Stimulated activated CD4-positive, alpha-beta T cell treated with anti-CD3 and anti-CD28 coated beads, Interleukin-15, amount 100 ng/mL, for 48 hours (primary cell): ENCODE measurements around the gene LAIR1.
"Not testable (repeated sequence)": the region's sequence is repeated elsewhere in the genome, so short reads cannot be mapped to it uniquely, and the experiment has no call there.

Experiments used
- DNase-seq, 2 donors: peaks; one replicate each; pipeline ENCODE4 v3.0.0-alpha.2; 2020; ENCODE audit warnings: low read depth in 2 of 2

Gene LAIR1, protein sequence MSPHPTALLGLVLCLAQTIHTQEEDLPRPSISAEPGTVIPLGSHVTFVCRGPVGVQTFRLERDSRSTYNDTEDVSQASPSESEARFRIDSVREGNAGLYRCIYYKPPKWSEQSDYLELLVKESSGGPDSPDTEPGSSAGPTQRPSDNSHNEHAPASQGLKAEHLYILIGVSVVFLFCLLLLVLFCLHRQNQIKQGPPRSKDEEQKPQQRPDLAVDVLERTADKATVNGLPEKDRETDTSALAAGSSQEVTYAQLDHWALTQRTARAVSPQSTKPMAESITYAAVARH

DNA sequence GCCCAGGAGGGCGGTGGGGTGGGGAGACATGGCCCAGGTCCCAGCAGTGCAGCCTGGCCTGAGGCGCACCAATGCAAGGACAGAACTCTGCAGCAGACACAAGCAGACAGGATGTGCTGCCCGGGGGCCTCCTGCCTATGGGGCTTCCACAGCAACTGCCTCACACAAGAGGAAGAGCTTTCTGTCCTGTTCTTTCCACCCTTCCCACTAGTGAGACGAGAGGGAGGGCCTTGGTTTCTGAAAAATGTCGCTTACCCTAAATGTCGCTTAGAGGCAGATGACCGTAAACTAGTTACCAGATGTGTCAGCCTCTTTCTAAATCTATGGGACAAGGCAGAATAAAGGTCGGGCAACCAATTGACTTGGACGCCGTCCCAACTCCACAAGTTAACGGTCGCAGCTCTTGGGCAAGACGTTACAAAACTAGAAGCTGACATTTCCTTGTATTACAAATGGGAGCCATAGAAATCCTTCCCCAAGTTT lies at the start of gene LAIR1:
LAIR1 (minus strand) TSS at position 157 of the 483 bp plus-strand sequence; CDS start at position 30, 127 bp downstream.
- peak; percentile 40 to 48 for DNase-seq

DNA sequence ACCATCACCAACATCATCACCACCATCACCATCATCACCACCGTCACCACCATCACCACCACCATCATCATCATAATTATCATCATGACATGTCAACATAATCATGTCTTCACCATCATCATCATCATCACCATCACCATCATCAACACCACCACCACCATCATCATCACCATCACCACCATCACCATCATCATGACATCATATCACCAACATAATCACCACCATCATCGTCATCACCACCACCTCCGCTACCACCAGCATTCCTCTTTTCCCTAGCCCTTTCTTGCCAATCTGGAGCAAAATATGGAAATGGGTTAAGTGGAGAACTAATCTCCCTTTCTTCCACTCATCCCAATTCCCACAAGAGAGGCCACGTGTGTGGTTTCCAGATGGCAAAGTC lies 49.4 kb upstream of the LAIR1 start:
- DNase-seq, result no peak

DNA sequence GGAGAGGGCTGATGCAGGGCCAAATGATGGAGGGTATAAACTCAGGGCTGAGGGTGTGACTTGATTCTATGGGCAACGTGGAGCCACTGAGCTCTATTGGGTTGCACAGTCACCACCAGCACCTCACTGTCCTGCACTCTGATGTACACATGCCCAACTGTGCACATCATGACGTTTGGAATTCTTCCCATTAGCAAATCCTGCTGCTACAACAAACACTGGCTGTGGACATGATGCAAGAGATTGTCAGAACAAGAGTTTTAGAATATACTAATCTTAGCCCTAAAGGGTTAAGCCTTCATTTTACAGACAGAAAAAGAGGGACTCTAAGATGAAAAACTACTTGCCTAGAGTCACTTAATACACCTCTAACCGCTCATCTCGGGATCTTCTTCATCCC lies 48.1 kb upstream of the LAIR1 start:
- no peak for DNase-seq

DNA sequence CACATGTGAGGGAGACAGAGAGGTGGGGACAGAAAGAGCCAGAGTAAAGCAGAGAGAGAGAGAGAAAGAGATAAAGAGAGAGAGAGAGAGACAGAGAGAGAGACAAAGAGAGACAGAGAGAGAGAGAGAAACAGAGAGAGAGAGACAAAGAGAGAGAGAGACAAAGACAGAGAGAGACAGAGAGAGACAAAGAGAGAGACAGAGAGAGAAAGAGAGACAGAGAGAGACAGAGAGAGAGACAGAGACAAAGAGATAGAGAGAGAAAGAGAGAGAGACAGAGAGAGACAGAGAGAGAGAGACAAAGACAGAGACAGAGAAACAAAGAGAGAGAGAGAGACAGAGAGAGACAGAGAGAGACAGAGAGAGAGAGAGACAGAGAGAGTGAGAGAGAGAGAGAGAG lies 46.3 kb upstream of the LAIR1 start:
- no peak for DNase-seq

DNA sequence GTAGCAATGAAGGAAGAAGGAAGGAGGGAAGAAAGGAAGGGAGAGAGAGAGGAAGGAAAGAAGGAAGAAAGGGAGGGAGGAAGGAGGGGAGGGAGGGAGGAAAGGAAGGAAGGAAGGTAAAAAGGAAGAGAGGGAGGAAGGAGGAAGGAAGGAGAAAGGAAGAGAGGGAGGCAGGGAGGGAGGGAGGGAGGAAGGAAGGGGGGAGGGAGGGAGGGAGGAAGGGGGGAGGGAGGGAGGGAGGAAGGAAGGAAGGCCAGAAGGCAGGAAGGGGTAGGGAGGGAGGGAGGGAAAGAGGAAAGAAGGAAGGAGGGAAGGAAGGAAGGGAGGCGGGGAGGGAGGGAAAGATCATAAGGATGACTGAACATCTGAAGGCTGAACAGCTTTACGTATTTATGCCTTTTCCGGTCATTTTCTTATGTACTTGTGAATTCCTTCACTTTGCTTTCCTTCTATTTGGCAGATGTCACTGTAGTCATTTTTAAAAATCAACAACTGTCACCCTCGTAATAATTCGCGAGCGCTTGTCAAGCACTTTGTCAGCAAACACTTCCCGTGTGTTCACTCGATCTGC lies 43.8 kb upstream of the LAIR1 start:
- no peak for DNase-seq

DNA sequence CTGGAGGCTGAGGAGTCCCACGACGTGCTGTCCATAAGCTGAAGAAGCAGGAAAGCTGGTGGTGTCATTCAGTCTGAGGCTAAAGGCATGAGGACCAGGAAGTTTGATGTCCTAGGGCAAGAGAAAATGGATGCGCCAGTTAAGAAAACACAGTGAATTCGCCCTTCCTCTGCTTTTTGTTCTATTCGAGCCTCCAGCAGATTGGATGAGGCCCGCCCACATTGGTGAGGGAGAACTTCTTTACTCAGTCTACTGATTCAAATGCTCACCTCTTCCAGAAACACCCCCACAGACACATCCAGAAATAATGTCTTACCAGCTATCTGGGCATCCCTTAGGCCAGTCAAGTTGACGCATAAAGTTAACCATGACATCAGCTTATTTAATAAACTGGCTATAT lies 43.0 kb upstream of the LAIR1 start:
- DNase-seq, result no peak

DNA sequence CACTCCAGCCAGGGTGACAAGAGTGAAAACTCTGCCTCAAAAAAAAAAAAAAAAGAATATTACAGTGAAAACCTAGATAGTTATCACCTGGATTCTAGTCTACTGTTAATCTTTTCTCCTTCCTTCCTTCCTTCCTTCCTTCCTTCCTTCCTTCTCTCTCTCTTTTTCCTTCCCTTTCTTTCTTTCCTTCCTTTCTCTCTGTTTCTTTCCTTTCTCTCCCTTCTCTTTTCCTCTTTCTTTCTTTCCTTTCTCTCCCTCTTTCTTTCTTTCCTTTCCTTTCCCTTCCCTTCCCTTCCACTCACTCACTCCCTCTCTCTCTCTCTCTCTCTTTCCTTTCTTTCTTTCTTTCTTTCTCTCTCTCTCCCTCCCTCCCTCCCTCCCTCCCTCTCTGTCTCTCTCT lies 40.9 kb upstream of the LAIR1 start:
- DNase-seq, result no peak

DNA sequence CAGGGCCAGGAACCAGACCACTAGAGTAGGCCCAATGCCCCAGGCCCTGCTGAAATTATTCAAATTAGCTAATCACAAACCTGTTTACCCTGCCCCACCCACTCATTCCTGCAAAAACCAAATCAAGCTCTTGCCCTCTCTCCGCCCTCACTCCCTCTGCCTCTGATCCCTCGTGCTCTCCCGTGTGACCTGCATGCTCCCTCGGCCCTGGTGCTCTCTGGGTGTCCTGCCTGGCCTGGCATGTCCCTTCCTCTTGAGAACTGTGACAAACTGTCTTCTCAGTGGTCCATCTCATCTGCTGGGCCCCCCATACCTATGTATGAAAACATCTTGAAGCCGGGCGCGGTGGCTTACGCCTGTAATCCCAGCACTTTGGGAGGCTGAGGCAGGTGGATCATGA lies 38.3 kb upstream of the LAIR1 start:
- DNase-seq, result no peak

DNA sequence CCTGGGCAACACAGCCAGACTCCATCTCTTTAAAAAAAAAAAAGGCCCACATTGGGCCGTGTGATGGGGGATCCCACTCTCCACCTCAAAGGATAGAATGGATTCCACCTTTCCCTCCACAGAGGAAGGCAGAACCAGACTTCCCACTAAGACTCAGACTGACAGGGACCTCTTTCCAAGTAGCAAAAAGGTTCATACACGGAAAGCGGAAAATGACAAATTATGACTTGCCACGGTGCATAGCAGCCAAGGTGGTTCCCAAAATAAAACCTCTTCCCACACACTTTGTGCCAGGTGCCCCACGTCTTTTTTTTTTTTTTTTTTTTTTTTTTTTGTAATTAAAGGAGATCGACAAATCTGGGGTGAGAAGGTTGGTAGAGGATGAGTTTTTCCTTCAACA lies 36.2 kb upstream of the LAIR1 start:
- DNase-seq, result no peak

DNA sequence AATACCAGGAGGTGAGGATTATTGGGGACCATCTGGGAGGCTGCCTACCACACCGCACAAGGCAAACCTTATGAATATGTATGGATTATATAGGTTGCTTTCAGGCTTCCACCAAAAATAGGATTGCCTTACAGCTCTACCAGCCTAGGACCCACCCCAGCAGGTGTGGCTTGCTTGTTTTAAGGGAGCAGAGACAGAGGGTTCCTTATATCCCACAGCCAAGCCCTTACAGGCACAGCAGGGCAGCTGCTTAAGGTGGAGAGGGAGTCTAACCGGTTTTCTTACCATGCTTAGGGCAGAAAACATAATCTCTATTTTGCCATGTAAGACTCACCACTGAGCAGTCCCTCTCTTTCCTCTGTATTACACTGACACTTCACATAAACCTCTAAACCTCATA lies 34.5 kb upstream of the LAIR1 start:
- DNase-seq, result no peak

DNA sequence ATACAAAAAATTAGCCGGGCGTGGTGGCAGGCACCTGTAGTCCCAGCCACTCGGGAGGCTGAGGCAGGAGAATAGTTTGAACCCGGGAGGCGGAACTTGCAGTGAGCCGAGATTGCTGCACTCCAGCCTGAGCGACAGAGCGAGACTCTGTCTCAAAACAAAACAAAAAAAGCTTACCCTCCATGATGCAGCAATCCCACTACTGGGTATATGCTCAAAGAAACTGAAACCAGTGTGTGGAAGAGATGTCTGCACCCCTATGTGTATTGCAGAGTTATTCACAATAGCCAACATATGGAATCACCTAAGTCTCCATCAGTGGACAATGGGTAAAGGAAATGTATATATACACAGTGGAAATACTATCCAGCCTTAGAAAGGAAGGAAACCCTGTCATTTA lies 31.0 kb upstream of the LAIR1 start:
- DNase-seq, result no peak

DNA sequence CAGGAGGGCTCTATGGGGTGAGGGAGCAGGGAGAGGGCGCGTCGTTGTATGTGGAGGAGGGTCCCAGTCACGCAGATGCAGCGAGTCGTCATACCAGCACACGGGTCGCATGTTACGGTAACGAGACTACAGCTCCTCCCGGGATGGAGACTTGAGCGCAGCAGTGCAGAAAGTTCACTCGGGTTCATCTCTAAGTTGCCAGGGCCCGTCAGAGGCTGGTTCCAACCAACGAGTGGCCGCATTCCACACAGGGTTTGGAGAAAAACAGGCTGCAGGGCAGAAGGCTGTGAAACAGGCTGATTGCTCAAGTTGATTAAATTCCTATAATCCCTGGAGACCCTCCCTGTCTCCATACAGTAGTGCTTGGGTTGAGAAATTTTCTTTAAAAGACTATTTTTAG lies 28.6 kb upstream of the LAIR1 start:
- no peak for DNase-seq

DNA sequence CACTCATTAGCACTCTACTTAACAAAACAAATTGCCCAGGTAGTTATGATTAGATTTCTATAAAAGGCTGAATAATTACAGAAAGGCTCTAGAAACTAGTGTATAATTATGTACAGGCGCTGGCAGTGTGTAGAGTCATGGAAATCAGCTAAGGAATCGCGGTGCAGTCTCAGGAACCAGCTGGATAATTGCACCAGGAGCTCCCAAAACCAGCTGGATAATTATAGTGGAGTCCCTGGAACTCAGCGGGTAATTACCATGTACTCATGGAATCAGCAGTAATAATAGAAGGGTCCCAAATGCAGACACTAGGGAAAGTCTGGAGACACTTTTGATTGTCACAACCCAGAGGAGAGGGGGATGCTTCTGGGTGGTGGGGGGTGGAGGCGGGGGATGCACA lies 27.4 kb upstream of the LAIR1 start:
- no peak for DNase-seq

DNA sequence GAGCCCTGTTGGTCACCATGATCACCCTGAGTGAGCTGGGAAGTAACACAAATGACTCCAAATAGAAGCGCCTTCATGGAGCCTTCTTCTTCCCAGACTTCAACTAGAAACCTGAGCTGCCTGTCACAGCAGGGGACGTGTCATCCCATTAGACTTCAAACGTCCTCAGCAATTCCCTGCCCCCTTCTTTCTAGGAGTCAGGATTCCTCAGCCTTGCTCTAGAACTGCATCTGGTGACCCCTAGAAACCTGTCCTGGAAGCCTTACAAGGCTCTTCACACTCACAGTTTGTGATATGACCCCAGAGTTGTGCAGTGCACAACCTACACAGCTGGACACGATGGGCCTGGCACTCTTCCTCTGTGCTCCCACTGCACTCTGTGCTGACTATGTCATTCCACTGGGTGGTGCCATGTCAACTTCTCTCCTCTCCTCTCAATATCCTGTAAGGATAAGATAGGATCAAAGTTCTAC lies 26.9 kb upstream of the LAIR1 start:
- DNase-seq, result no peak

DNA sequence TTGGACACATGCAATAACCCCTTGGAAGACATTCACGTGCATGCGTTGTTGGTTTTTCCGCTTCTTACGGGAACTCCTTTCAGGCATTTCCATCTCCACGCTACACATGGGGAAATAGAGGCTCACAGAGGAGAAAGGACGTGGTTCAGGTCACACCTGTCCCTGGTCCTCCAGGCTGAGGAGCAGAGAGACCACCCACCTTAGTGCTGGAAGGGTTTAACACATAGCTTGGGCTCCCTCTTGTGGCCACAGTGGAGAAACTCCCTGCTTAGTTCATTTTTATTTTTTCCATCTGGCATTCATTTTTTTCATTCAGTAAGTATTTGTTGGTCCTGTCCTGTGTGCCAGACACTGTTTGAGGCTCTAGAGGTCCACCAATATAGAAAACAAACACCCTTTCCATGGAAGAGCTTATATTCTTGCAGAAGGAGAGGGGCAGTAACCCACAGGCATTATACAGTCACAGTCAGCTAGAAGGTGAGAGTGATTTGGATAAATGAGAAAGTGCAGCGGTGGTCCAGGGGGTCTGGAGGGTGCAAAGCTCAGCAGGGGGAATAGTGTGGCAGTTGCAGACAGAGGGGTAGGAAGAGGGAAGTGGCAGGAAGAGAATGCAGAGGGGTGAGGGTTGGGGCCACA lies 26.3 kb upstream of the LAIR1 start:
- DNase-seq, result peak in 1 of 2 donors; percentile 57

DNA sequence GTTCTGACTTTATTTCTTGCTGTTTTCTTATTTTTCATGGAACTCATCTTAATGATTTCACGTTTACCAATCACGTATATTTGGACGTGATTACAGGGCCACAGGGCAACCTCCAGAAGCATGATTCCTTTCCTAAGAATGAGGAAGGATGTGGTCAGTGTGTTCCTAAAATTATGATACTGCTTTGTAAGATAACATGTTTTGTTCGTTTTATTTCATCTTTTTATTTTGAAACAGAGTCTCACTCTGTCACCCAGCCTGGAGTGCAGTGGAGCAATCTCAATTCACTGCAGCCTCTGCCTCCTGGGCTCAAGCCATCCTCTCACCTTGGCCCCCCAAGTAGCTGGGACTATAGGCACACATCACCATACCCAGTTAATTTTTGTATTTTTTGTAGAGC lies 24.8 kb upstream of the LAIR1 start:
- no peak for DNase-seq

DNA sequence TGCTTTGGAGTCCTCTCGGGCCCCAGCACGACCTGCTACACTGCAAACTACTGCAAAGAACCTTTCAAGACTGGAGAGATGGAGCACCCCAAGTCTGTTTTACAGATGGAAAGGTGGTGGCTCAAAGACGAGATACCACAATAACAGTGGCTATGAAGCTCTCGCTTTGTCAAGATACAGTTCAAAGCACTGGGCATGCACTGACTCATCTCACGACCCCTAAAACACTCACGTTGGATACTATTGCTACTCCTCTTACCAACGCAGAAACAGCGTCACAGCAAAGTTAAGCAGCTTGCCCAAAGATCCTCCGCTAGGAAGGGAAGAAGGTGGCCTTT lies 24.0 kb upstream of the LAIR1 start:
- no peak for DNase-seq

DNA sequence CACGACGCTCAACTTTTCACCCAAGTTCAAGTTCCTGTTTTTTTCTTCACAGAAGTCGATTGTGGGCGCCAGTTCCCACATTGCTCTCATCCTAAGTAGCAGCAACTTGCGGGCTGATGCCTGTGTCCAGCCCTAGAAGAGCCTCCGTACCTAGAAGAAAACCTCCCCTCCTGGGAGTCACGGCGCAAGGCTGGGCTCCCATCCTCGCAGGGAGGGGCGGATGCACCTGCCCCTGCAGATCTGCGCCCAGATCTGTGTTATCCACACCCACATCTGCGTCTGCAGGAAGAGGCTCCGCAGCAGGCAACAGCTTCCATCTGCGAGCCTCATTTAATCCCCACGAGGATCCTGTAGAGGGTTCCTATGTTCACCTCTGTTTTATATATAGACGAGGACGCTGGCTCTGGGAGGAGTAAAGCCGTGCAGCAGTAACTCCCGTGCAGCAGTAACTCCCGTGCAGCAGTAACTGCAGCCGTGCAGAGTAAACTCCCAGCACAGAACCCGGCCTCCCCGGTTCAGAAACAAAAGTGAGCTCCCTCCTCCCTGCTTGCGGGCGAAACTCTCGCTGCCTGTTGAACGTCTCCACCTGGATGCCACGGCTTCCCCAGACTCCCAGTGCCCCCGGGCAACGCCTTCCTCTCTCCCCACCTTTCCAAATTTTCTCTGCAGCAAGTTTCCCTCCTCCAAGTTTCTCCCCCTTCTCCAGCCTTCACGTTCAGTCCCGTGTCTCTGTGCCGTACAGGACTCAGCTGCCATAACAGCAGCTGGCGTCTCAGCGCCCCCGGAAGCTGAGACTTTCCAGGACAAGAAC lies 23.5 kb upstream of the LAIR1 start:
- no peak for DNase-seq

DNA sequence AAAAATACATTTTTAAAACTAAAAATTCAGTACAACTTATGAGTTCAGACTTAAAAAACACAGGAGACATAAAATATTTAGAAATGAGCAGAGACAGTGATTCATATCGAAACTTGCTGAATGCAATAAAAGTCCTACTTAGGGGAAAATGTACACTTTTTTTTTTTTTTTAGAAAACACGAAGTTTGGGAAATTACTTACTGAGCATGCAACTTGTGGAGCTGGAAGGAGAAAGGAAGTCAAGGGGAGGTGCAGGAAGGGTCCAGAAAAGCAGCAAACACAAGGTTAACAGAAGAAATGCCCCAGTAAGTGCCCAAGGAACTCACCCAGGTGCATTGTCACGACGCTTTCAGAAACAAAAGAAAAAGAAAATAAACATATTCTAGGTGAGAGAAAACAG lies 18.6 kb upstream of the LAIR1 start:
- no peak for DNase-seq

DNA sequence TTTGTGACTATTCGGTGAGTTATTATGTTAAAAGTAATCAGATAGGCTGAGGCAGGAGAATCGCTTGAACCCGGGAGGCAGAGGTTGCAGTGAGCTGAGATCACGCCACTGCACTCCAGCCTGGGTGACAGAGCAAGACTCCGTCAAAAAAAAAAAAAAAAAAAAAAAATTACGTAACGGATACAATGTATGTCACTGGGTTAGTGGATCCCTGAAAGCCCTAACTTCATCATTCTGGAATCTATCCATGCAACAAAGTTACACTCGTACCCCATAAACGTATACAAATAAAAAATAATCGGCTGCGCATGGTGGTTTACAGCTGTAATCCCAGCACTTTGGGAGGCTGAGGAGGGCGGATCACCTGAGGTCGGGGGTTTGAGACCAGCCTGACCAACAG lies 17.3 kb upstream of the LAIR1 start:
- DNase-seq, result not testable (repeated sequence)

DNA sequence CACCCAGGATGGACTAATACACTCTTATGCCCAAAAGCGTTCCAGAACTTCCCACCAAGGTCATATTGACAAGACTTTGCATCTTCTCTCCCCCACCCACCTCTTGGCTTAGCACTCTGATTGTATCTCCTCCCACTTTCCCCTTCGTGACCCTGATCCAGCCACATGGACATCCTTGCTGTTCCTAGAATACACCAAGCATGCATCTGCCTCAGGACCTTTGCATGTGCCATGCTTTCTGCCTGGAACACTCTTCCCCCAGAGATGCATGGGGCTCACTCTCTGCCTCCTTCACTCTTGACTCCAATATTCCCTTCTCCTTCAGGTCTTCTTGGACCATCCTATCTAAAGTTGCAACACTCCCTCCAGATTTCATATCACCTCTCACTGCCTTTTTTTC lies 16.2 kb upstream of the LAIR1 start:
- no peak for DNase-seq

DNA sequence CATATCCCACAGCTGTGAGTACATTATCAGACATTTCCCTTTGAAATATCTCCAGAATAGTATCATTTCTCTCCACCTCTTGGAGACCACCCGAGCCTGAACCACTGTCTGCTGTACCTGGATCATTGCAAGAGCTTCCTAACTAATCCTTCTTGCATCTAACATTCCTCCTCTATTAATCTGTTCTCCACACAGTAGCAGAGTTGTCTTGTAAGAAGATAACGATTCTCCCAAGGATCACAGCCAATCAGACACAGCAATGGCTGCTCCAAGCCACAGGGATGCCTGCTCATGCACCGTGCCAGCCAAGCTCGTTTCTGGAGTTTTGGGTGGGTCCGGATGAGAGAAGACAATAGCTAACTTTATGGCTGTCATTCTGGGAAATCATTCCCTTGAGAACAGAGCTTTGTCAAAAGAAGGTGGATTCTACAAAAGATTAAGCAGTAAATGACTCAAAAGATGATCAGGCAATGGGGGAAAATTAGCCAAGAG lies 14.5 kb upstream of the LAIR1 start:
- DNase-seq, result no peak
